Measurements from ENCODE around the gene PARP8.

PARP8 gene

GRCh38 chr5:50751064-50751657, 84.7 kb downstream of the PARP8 start:
- Histone ChIP-seq H3K27me3 (ENCODE audit: insufficient read depth, poor library complexity, severe bottlenecking) (no peaks in the 10 kb centered on the region), H3K27ac (ENCODE audit: poor library complexity, severe bottlenecking) (no peak overlapping the region), H3K36me3 (ENCODE audit: low read depth) (peaks cover 4% of the 10 kb centered on the region; the same call in 1 of the 2 replicates), H3K9me3 (ENCODE audit: severe bottlenecking) (no peaks in the 10 kb centered on the region), H3K4me3 (ENCODE audit: severe bottlenecking) (no peak overlapping the region), H3K4me1 (ENCODE audit: insufficient read depth, poor library complexity, severe bottlenecking) (no peaks in the 10 kb centered on the region)
- ATAC-seq (ENCODE audit: low read depth) (peak; percentile 92), DNase-seq (ENCODE audit: low spot score) (no peak)
- peak; percentile 98 for TF ChIP-seq CTCF (IDR thresholded peaks at IDR 0.05; ENCODE audit: poor library complexity, severe bottlenecking)

GRCh38 chr5:50752800-50753199, 86.4 kb downstream of the PARP8 start:
- ATAC-seq (ENCODE audit: low read depth) (no peak), DNase-seq (ENCODE audit: low spot score) (no peak)
- H3K4me3 ChIP-seq (ENCODE audit: severe bottlenecking) = no peak overlapping the region
- H3K27me3 ChIP-seq (ENCODE audit: insufficient read depth, poor library complexity, severe bottlenecking) = no peaks in the 10 kb centered on the region
- no peaks in the 10 kb centered on the region for H3K9me3 ChIP-seq (ENCODE audit: severe bottlenecking)
- H3K36me3 ChIP-seq (ENCODE audit: low read depth) = peaks cover 4% of the 10 kb centered on the region; the same call in 1 of the 2 replicates
- no peak for TF ChIP-seq CTCF (IDR thresholded peaks at IDR 0.05; ENCODE audit: poor library complexity, severe bottlenecking)
- H3K4me1 ChIP-seq (ENCODE audit: insufficient read depth, poor library complexity, severe bottlenecking) = no peaks in the 10 kb centered on the region
- no peak overlapping the region for H3K27ac ChIP-seq (ENCODE audit: poor library complexity, severe bottlenecking)

- ATAC-seq (ENCODE audit: low read depth) = no peak
- Histone ChIP-seq H3K9me3 (ENCODE audit: severe bottlenecking) (no peaks in the 10 kb centered on the region), H3K27ac (ENCODE audit: poor library complexity, severe bottlenecking) (no peak overlapping the region), H3K36me3 (ENCODE audit: low read depth) (peaks cover 22% of the 10 kb centered on the region), H3K27me3 (ENCODE audit: insufficient read depth, poor library complexity, severe bottlenecking) (no peaks in the 10 kb centered on the region), H3K4me3 (ENCODE audit: severe bottlenecking) (no peak overlapping the region), H3K4me1 (ENCODE audit: insufficient read depth, poor library complexity, severe bottlenecking) (no peaks in the 10 kb centered on the region)
- no peak for DNase-seq (ENCODE audit: low spot score)
- no peak for TF ChIP-seq CTCF (IDR thresholded peaks at IDR 0.05; ENCODE audit: poor library complexity, severe bottlenecking)
These were observed 93.3 kb downstream of the PARP8 start for GRCh38 chr5:50759526-50760270.

GRCh38 chr5:50763351-50763750, 96.9 kb downstream of the PARP8 start:
- no peak for DNase-seq (ENCODE audit: low spot score)
- Histone ChIP-seq H3K27me3 (ENCODE audit: insufficient read depth, poor library complexity, severe bottlenecking) (no peaks in the 10 kb centered on the region), H3K27ac (ENCODE audit: poor library complexity, severe bottlenecking) (no peak overlapping the region), H3K4me3 (ENCODE audit: severe bottlenecking) (no peak overlapping the region), H3K36me3 (ENCODE audit: low read depth) (peaks cover 22% of the 10 kb centered on the region), H3K9me3 (ENCODE audit: severe bottlenecking) (no peaks in the 10 kb centered on the region), H3K4me1 (ENCODE audit: insufficient read depth, poor library complexity, severe bottlenecking) (no peaks in the 10 kb centered on the region)
- no peak for TF ChIP-seq CTCF (IDR thresholded peaks at IDR 0.05; ENCODE audit: poor library complexity, severe bottlenecking)
- no peak for ATAC-seq (ENCODE audit: low read depth)

GRCh38 chr5:50763846-50764245, 97.4 kb downstream of the PARP8 start:
- no peak for TF ChIP-seq CTCF (IDR thresholded peaks at IDR 0.05; ENCODE audit: poor library complexity, severe bottlenecking)
- Histone ChIP-seq H3K4me3 (ENCODE audit: severe bottlenecking) (no peak overlapping the region), H3K9me3 (ENCODE audit: severe bottlenecking) (no peaks in the 10 kb centered on the region), H3K27ac (ENCODE audit: poor library complexity, severe bottlenecking) (no peak overlapping the region), H3K4me1 (ENCODE audit: insufficient read depth, poor library complexity, severe bottlenecking) (no peaks in the 10 kb centered on the region), H3K36me3 (ENCODE audit: low read depth) (peaks cover 22% of the 10 kb centered on the region), H3K27me3 (ENCODE audit: insufficient read depth, poor library complexity, severe bottlenecking) (no peaks in the 10 kb centered on the region)
- no peak for DNase-seq (ENCODE audit: low spot score)
- ATAC-seq (ENCODE audit: low read depth) = no peak
